Activated naive CD4-positive, alpha-beta T cell (primary cell): ENCODE results near the gene CEP152.

Experiments
- DNase-seq, 4 experiments: peaks; one replicate each; lab custom pipeline; 2025; lab: John Stamatoyannopoulos, UW

The CEP152 gene

DNA sequence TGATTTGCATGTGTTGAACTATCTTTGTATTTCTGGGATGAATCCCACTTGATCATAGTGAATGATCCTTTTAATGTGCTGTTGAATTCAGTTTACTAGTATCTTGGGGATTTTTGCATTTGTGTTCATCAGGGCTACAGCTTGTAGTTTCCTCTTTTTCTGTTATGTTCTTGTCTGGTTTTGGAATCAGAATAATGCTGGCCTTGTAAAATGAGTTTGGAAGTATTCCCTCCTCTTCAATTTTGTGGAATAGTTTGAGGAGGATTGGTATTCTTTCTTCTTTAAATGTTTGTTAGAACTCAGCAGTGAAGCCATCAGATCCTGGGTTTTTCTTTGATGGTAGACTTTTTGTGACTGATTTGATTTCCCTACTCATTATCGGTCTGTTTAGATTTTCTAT, 102.2 kb downstream of the CEP152 start:
- DNase-seq = no peak

DNA sequence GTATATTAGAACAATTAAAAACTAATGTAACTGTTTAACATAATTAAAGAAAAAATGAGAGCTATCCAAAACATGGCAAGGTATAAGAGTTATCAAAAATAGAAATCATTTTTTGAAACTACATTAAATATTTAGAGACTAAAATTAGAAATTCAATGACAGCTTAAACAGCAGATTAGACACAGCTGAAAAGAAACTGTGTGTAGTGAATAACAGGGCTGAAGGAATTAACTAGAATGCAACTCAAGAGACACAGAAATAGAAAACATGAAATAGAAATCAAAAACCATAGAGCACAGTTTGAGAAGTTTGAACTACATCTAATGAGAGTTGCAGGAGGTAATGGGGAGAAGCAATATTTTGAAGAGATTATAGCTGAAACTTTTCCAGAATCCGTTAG, 105.5 kb downstream of the CEP152 start:
- DNase-seq = no peak

DNA sequence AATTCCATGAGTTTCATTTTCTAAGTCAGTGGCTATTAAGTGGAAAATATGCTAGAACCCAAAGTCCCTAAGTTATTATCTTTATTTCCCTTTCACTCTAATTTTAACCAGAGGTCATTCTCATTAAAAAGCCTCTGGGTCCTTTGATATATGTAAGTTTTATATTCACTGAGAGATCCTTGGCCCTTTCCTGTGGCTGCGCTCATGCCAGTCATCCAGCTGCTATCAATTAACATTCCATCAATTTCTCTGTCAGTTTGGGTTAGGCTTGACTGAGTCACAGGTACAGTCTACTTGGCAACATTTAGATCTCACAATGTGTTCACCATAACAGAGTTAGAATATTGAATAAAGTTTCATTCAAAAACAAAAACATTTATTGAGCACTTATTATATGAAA, 107.3 kb downstream of the CEP152 start:
- DNase-seq = no peak

DNA sequence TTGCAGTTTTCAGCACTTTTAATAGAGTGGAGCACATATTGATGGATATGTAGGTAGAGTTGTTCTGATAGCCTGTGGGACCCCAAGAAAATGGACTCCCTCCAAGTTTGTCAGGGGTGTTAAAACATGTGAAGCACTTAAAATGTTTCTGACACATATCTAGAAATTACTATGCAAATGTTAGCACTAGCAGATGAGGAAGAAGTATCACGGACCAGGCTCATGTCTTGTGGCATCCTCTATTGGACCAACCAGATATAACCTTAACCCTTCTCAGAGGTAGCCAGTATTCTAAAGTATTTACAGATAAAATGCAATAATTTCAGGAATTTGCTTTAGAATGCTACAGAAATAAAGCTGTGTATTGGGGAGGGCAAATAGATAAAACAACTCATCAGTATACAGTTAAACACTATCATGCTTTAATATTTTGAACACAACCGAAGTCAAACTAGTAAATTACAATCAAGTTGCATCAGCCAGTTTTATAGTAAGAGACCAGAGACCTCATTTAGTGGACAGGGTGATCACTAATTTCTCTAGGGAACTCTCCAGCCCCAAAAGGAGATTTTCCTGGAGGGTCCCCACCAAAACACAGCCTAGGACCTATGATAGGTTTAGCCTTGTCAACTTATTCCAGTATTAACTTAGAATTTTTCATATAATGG, 108.2 kb downstream of the CEP152 start:
- no peak for DNase-seq

DNA sequence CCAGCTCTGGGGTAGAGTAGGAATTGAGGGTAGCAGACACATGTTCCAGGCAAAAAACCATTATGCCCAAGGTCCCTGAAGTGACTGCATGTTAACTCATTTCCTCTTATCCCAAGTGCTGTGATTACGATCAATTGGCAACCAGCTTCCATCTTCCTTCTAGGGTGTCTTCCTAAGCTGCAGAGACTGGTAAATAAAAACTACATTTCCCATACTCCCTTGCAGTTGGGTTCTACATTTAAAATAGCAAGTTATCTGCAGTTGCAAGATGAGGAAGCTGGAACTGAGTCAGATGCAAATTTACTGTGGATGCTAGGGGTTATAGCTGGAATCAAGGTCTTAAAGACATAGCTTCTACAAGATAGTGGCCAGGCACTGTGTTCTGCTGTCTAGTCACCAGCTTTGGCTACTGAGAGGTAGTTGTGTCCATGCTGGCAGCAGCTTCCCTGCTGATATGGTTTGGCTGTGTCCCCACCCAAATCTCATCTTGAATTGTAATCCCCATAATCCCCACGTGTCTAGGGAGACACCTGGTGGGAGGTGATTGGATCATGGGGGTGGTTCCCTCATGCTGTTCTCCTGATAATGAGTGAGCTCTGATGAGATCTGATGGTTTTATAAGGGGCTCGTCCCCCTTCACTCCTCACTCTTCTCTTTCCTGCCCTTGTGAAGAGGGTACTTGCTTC, 114.1 kb downstream of the CEP152 start:
- DNase-seq = no peak

DNA sequence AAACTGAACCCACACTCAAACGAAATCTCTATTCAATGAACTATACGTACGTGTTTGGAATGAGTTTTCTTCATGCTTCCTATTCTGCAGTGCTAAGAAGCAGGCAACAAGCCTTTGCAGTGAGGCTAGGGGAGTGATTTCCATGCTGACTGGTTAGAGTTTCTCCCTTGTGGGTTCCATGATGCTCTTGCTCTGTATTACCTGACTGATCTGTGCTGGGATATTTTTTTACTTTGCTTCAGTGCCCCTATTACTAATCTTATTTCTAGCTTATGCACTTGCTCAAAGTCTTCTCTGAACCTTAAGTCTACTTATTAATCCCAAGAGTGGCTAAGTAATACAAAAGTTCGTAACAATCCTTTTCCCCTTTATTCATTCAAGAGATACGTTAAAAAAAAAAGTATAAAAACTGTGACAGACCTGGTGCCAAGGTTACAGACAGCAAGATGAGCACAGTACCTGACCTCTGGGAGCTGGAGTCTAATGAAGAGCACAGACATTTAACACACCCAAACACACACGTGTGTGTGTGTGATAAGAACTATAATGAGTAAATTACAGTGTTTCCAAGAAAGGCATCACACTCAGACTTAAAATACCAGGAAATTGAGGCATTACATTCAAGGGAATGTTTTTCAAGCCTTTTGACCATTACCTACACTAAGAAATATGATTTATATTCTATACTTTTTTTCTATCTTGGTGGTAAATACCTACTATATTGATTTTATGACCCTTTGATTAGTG, 114.9 kb downstream of the CEP152 start:
- DNase-seq = no peak

DNA sequence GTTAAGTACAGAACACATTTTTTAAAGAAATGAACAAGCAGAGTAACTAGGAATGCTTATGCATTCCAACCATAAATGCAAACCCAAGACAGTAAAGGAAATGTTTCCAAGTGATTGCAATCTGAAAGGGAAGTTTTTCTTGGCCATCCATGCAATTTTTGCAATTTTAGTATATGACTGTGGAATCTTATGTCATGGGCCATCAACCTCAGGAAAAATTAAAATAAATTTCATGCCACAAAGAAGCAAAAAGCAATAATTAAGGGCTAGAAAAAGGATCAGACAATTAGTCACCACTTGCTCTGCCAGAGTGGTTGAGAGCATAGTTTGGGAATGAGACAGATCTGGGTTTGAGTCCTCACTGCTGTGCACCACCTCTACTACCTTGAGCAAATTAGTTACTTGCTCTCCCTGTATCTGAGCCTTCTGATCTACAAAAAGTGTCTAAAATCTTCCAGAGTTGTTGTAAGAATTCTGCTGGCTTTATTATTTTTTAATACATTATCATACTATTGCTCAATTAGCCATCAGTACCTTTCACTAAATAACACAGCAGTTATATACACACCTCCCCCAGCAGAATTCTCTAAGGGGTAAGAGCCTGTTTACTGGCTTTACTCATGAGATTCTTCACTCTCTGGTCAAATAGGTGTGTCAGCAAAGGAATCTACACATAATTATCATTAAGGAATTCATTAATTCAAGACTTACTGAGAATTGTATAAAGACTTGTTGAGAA, 115.6 kb downstream of the CEP152 start:
- no peak for DNase-seq

DNA sequence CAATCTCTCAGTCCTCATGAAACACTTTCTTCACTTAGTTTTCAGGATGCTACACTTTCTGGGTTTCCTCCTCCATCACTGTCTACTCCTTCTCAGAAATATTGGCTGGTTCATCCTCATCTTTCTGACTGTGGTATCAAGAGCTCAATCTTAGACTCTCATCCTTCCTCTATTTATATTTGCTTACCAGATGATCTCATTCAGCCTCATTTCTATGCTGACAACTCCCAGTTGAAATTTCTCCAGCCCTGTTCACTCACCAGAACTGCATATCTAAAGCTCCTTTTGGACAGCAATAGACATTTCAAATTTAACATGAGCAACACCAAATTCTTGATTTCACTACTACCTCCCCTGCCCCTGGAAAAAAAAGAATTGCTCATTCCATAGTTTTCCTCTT, 117.4 kb downstream of the CEP152 start:
- DNase-seq = no peak

DNA sequence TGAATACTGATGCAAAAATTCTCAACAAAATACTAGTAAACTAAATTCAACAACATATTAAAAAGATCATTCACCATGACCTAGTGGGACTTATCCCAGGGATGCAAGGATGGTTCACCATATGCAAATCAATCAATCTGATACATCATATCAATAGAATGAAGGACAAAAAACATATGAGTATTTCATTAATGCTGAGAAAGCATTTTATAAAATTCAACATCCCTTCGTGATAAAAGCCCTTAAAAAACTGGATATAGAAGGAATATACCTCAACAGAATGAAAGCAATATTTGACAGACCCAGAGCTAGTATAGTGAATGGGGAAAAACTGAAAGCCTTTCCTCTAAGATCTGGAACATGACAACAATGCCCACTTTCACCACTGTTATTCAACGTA, 122.4 kb downstream of the CEP152 start:
- DNase-seq = no peak
